ENCODE results near the gene LDB3. TPM values are rescaled to one million over a fixed set of nuclear protein-coding genes. Genes with fewer than 3 reads are reported as not detected.

Gene LDB3
- polyA plus RNA-seq, 1 donor (not counting 4 experiments of a cell fraction or from before 2014, with no cell fraction given): 0.01 TPM

GRCh38 chr10:86755454-86755739 is 87.1 kb downstream of the LDB3 start:
- Histone ChIP-seq H3K4me3 (ENCODE audit: control insufficient read depth in 2 of 3, extremely low read depth in 1 of 3, insufficient read depth in 2 of 3, low read depth in 1 of 3, low read length in 3 of 3) (peak overlapping the region; percentile 87 to 92 (median 89)), H2AFZ (ENCODE audit: control insufficient read depth, low read length) (peak overlapping the region; percentile 96), H4K20me1 (ENCODE audit: control insufficient read depth, extremely low read depth, insufficient read depth, low read length) (no peaks in the 10 kb centered on the region), H3K27ac (ENCODE audit: control insufficient read depth, insufficient read depth, low read length) (peak overlapping the region; percentile 86), H3K79me2 (ENCODE audit: control insufficient read depth, insufficient read depth, low read length) (peaks cover 41% of the 10 kb centered on the region), H3K4me1 (ENCODE audit: control insufficient read depth, extremely low read depth, insufficient read depth, low read length) (peaks cover 20% of the 10 kb centered on the region), H3K27me3 (ENCODE audit: control insufficient read depth, extremely low read depth, insufficient read depth, low read length) (no peaks in the 10 kb centered on the region), H3K9ac (ENCODE audit: control insufficient read depth, extremely low read depth, insufficient read depth, low read length) (peak overlapping the region; percentile 95), H3K9me3 (ENCODE audit: control insufficient read depth, low read depth, low read length) (no peaks in the 10 kb centered on the region), H3K36me3 (ENCODE audit: control insufficient read depth in 2 of 2, extremely low read depth in 1 of 2, insufficient read depth in 2 of 2, low read length in 2 of 2) (no peaks in the 10 kb centered on the region), H3K4me2 (ENCODE audit: control insufficient read depth, extremely low read depth, insufficient read depth, low read depth, low read length) (peak overlapping the region; percentile 96), H3K9me1 (ENCODE audit: control insufficient read depth, extremely low read depth, insufficient read depth, low read length) (no peaks in the 10 kb centered on the region)
- FAIRE-seq (no peak), DNase-seq (ENCODE audit: low read depth, low spot score) (no peak)
- no peak for TF ChIP-seq EZH2 (IDR thresholded peaks at IDR 0.05; ENCODE audit: low read length)
- TF ChIP-seq, protein P1, sequence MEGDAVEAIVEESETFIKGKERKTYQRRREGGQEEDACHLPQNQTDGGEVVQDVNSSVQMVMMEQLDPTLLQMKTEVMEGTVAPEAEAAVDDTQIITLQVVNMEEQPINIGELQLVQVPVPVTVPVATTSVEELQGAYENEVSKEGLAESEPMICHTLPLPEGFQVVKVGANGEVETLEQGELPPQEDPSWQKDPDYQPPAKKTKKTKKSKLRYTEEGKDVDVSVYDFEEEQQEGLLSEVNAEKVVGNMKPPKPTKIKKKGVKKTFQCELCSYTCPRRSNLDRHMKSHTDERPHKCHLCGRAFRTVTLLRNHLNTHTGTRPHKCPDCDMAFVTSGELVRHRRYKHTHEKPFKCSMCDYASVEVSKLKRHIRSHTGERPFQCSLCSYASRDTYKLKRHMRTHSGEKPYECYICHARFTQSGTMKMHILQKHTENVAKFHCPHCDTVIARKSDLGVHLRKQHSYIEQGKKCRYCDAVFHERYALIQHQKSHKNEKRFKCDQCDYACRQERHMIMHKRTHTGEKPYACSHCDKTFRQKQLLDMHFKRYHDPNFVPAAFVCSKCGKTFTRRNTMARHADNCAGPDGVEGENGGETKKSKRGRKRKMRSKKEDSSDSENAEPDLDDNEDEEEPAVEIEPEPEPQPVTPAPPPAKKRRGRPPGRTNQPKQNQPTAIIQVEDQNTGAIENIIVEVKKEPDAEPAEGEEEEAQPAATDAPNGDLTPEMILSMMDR (optimal IDR thresholded peaks at IDR 0.05 in 1 of 3, IDR thresholded peaks at IDR 0.05 in 1 of 3, conservative IDR thresholded peaks at IDR 0.05 in 1 of 3; ENCODE audit: extremely low read depth in 1 of 3, insufficient read depth in 2 of 3, low read length in 3 of 3): no peak
- dilution Hi-C loops (cut with MboI; ENCODE audit: extremely low pct_ligation_motif_present, low sequenced_read_pairs): no loop called here

- TF ChIP-seq EZH2 (IDR thresholded peaks at IDR 0.05; ENCODE audit: low read length): no peak
- TF ChIP-seq, protein P1 (optimal IDR thresholded peaks at IDR 0.05 in 1 of 3, IDR thresholded peaks at IDR 0.05 in 1 of 3, conservative IDR thresholded peaks at IDR 0.05 in 1 of 3; ENCODE audit: extremely low read depth in 1 of 3, insufficient read depth in 2 of 3, low read length in 3 of 3): peak in 1 of 3 experiments; percentile 14
Measured at GRCh38 chr10:86755740-86756510, 87.6 kb downstream of the LDB3 start.

More at GRCh38 chr10:86755740-86756510, 87.6 kb downstream of the LDB3 start:
- H3K9ac ChIP-seq (ENCODE audit: control insufficient read depth, extremely low read depth, insufficient read depth, low read length): peak overlapping the region; percentile 95
- H3K27ac ChIP-seq (ENCODE audit: control insufficient read depth, insufficient read depth, low read length): peak overlapping the region; percentile 86
- peak overlapping the region; percentile 96 for H2AFZ ChIP-seq (ENCODE audit: control insufficient read depth, low read length)
- FAIRE-seq: no peak
- no peaks in the 10 kb centered on the region for H4K20me1 ChIP-seq (ENCODE audit: control insufficient read depth, extremely low read depth, insufficient read depth, low read length)
- peak overlapping the region; percentile 96 for H3K4me2 ChIP-seq (ENCODE audit: control insufficient read depth, extremely low read depth, insufficient read depth, low read depth, low read length)
- peaks cover 47% of the 10 kb centered on the region for H3K79me2 ChIP-seq (ENCODE audit: control insufficient read depth, insufficient read depth, low read length)
- no peak for DNase-seq (ENCODE audit: low read depth, low spot score)
- H3K36me3 ChIP-seq (ENCODE audit: control insufficient read depth in 2 of 2, extremely low read depth in 1 of 2, insufficient read depth in 2 of 2, low read length in 2 of 2): no peaks in the 10 kb centered on the region
- H3K4me1 ChIP-seq (ENCODE audit: control insufficient read depth, extremely low read depth, insufficient read depth, low read length): peaks cover 20% of the 10 kb centered on the region
- no peaks in the 10 kb centered on the region for H3K27me3 ChIP-seq (ENCODE audit: control insufficient read depth, extremely low read depth, insufficient read depth, low read length)
- H3K9me1 ChIP-seq (ENCODE audit: control insufficient read depth, extremely low read depth, insufficient read depth, low read length): no peaks in the 10 kb centered on the region
- H3K4me3 ChIP-seq (ENCODE audit: control insufficient read depth in 2 of 3, extremely low read depth in 1 of 3, insufficient read depth in 2 of 3, low read depth in 1 of 3, low read length in 3 of 3): peak overlapping the region; percentile 87 to 92 (median 89)
- no peaks in the 10 kb centered on the region for H3K9me3 ChIP-seq (ENCODE audit: control insufficient read depth, low read depth, low read length)
- dilution Hi-C loops (cut with MboI; ENCODE audit: extremely low pct_ligation_motif_present, low sequenced_read_pairs): no loop called here

Measured in keratinocyte (primary cell).